Neuronal stem cell (in vitro differentiated cells): ENCODE measurements around the gene FAM13B.

Source experiments
- DNase-seq: peaks from one replicate; pipeline ENCODE4 v3.0.0-alpha.2; 2013; ENCODE audit warnings: low spot score
- H2AFZ ChIP-seq: one replicate; pipeline ENCODE4 v1.6.1; 2013; ENCODE audit warnings: mild to moderate bottlenecking, low read length, inconsistent platforms
- H2AK5ac ChIP-seq: 2 replicates; pipeline ENCODE4 v1.6.1; 2013; ENCODE audit warnings: low read depth, mild to moderate bottlenecking, inconsistent platforms, low read length, moderate library complexity, mixed read lengths
- H2BK120ac ChIP-seq: 2 replicates; pipeline ENCODE4 v1.6.1; 2013; ENCODE audit warnings: low read depth, mild to moderate bottlenecking, inconsistent platforms, low read length, moderate library complexity, mixed read lengths
- H2BK12ac ChIP-seq: one replicate; pipeline ENCODE4 v1.6.1; 2013; ENCODE audit warnings: low read length, inconsistent platforms
- H2BK15ac ChIP-seq: 2 replicates; pipeline ENCODE4 v1.6.1; 2013; ENCODE audit warnings: mild to moderate bottlenecking, low read length, inconsistent platforms, mixed read lengths
- H2BK5ac ChIP-seq: one replicate; pipeline ENCODE4 v1.6.1; 2013; ENCODE audit warnings: inconsistent platforms, mild to moderate bottlenecking, low read length, moderate library complexity
- H3K14ac ChIP-seq: one replicate; pipeline ENCODE4 v1.6.1; 2013; ENCODE audit warnings: low read length, inconsistent platforms
- H3K18ac ChIP-seq: 2 replicates; pipeline ENCODE4 v1.6.1; 2013; ENCODE audit warnings: low read length, inconsistent platforms
- H3K23ac ChIP-seq: 2 replicates; pipeline ENCODE4 v1.6.1; 2013; ENCODE audit warnings: low read depth, mild to moderate bottlenecking, mixed read lengths, low read length, inconsistent platforms; ENCODE audit not compliant: poor library complexity
- H3K27ac ChIP-seq: replicated peaks from 3 replicates; pipeline ENCODE4 v1.5.1; 2013; ENCODE audit warnings: low read length, inconsistent platforms
- H3K27me3 ChIP-seq, 3 experiments: 2 replicates each; pipeline ENCODE4 v1.6.1; 2013; ENCODE audit warnings: low read length in 3 of 3, mild to moderate bottlenecking in 2 of 3, inconsistent platforms in 1 of 3, low read depth in 1 of 3, mixed read lengths in 1 of 3, moderate library complexity in 1 of 3; ENCODE audit not compliant: control insufficient read depth in 3 of 3, insufficient read depth in 3 of 3
- H3K36me3 ChIP-seq, 2 donors: replicated peaks in 1 of 2; 2 replicates each; pipeline ENCODE4 v1.6.1; 2013; ENCODE audit warnings: low read length in 2 of 2; ENCODE audit not compliant: control insufficient read depth in 2 of 2, insufficient read depth in 2 of 2
- H3K4ac ChIP-seq: 2 replicates; pipeline ENCODE4 v1.6.1; 2013; ENCODE audit warnings: inconsistent platforms, mild to moderate bottlenecking, low read length, moderate library complexity
- H3K4me1 ChIP-seq, 2 donors: 1 replicate in 1 of 2; 2 replicates in 1 of 2; pipeline ENCODE4 v1.6.1; 2013; ENCODE audit warnings: low read length in 2 of 2, low read depth in 1 of 2; ENCODE audit not compliant: control insufficient read depth in 2 of 2, insufficient read depth in 1 of 2
- H3K4me2 ChIP-seq: one replicate; pipeline ENCODE4 v1.6.1; 2013; ENCODE audit warnings: mild to moderate bottlenecking, low read length, inconsistent platforms; ENCODE audit not compliant: insufficient read depth, poor library complexity, severe bottlenecking
- H3K4me3 ChIP-seq, 2 donors: 2 replicates each; pipeline ENCODE4 v1.5.1; 2013; ENCODE audit warnings: low read length in 2 of 2, mild to moderate bottlenecking in 2 of 2, inconsistent platforms in 1 of 2, moderate library complexity in 1 of 2
- H3K79me1 ChIP-seq: one replicate; pipeline ENCODE4 v1.6.1; 2013; ENCODE audit warnings: low read depth, mild to moderate bottlenecking, inconsistent platforms, low read length, moderate library complexity
- H3K9ac ChIP-seq: one replicate; pipeline ENCODE4 v1.6.1; 2013; ENCODE audit warnings: mild to moderate bottlenecking, low read depth, low read length, inconsistent platforms; ENCODE audit not compliant: poor library complexity
- H3K9me3 ChIP-seq, 2 donors: replicated peaks in 1 of 2; 2 replicates each; pipeline versions ENCODE3 to v1.6.1; 2013; ENCODE audit warnings: low read length in 2 of 2, mild to moderate bottlenecking in 2 of 2, inconsistent platforms in 1 of 2, low read depth in 1 of 2, mixed read lengths in 1 of 2, moderate library complexity in 1 of 2; ENCODE audit not compliant: control insufficient read depth in 2 of 2, insufficient read depth in 1 of 2
- H4K8ac ChIP-seq: one replicate; pipeline ENCODE4 v1.6.1; 2013; ENCODE audit warnings: low read depth, mild to moderate bottlenecking, inconsistent platforms, low read length, moderate library complexity
- H4K91ac ChIP-seq: one replicate; pipeline ENCODE4 v1.6.1; 2013; ENCODE audit warnings: low read length, low read depth, mild to moderate bottlenecking, inconsistent platforms; ENCODE audit not compliant: poor library complexity
- WGBS, 2 donors: extraction: QIAGEN DNeasy Blood & Tissue Kit; methylation state at CpG; one replicate each; pipeline ENCODE4 v1.1.7; 2013; ENCODE audit warnings: missing lambda C conversion rate in 2 of 2, mixed read lengths in 1 of 2; ENCODE audit not compliant: insufficient read length in 2 of 2, insufficient replicate concordance in 1 of 2; ENCODE audit errors: extremely low coverage in 2 of 2; 5-methylcytosine and 5-hydroxymethylcytosine counted together

FAM13B gene

GRCh38 chr5:138065102-138065501 is 32.2 kb upstream of the FAM13B start:
- no peak for DNase-seq
- WGBS, 2 donors: no CpG with 5 or more reads among the region's 5 CpGs

GRCh38 chr5:138064526-138064925 is 31.6 kb upstream of the FAM13B start:
- no peak for DNase-seq
- Histone ChIP-seq H3K23ac (no peak overlapping the region), H2AFZ (no peak overlapping the region), H3K18ac (peak overlapping the region; percentile 63), H3K14ac (no peak overlapping the region), H3K79me1 (no peaks in the 10 kb centered on the region), H3K4me1 (no peaks in the 10 kb centered on the region), H2BK15ac (no peak overlapping the region), H4K8ac (no peak overlapping the region), H3K27ac (no peak overlapping the region), H3K27me3 (no peaks in the 10 kb centered on the region), H3K9me3 (no peaks in the 10 kb centered on the region), H2BK120ac (no peak overlapping the region), H3K4me3 (no peak overlapping the region), H3K36me3 (no peaks in the 10 kb centered on the region), H3K4ac (no peak overlapping the region), H2BK5ac (no peak overlapping the region), H3K9ac (no peak overlapping the region), H4K91ac (no peak overlapping the region), H2BK12ac (no peak overlapping the region), H3K4me2 (no peak overlapping the region), H2AK5ac (no peak overlapping the region)

More at GRCh38 chr5:138065102-138065501, 32.2 kb upstream of the FAM13B start:
- H2BK5ac ChIP-seq: no peak overlapping the region
- H2BK12ac ChIP-seq: no peak overlapping the region
- H3K79me1 ChIP-seq: no peaks in the 10 kb centered on the region
- H4K91ac ChIP-seq: no peak overlapping the region
- H2AFZ ChIP-seq: no peak overlapping the region
- H3K36me3 ChIP-seq: no peaks in the 10 kb centered on the region
- H3K27ac ChIP-seq: no peak overlapping the region
- no peak overlapping the region for H3K23ac ChIP-seq
- H3K4me1 ChIP-seq: no peaks in the 10 kb centered on the region
- H3K27me3 ChIP-seq: no peaks in the 10 kb centered on the region
- no peaks in the 10 kb centered on the region for H3K9me3 ChIP-seq
- no peak overlapping the region for H3K4me2 ChIP-seq
- H3K4me3 ChIP-seq: no peak overlapping the region
- H4K8ac ChIP-seq: no peak overlapping the region
- H2BK15ac ChIP-seq: no peak overlapping the region
- no peak overlapping the region for H3K18ac ChIP-seq
- no peak overlapping the region for H2AK5ac ChIP-seq
- no peak overlapping the region for H3K4ac ChIP-seq
- H2BK120ac ChIP-seq: no peak overlapping the region
- no peak overlapping the region for H3K9ac ChIP-seq
- no peak overlapping the region for H3K14ac ChIP-seq

- Histone ChIP-seq H4K91ac (no peak overlapping the region), H3K79me1 (no peaks in the 10 kb centered on the region), H3K18ac (no peak overlapping the region), H3K23ac (no peak overlapping the region), H3K9ac (no peak overlapping the region), H2AK5ac (no peak overlapping the region), H3K27me3 (peaks cover 0 to 6% (median 0%) of the 10 kb centered on the region in 3 experiments), H2BK12ac (no peak overlapping the region), H2BK15ac (no peak overlapping the region), H2BK120ac (no peak overlapping the region), H3K4me3 (peak overlapping the region; percentile 17 to 39), H3K9me3 (no peaks in the 10 kb centered on the region), H3K4me1 (peaks cover 0 to 2% of the 10 kb centered on the region in 2 donors), H3K27ac (no peak overlapping the region), H3K4me2 (peak overlapping the region; percentile 41), H2AFZ (peak overlapping the region; percentile 83), H3K4ac (no peak overlapping the region), H3K14ac (no peak overlapping the region), H2BK5ac (no peak overlapping the region), H4K8ac (no peak overlapping the region), H3K36me3 (no peaks in the 10 kb centered on the region)
- no CpG with 5 or more reads among the region's 13 CpGs for WGBS, 2 donors
- peak; percentile 23 for DNase-seq
Observed at GRCh38 chr5:138054847-138055558, 22.1 kb upstream of the FAM13B start.

- H3K79me1 ChIP-seq: no peaks in the 10 kb centered on the region
- peaks cover 0 to 2% of the 10 kb centered on the region in 2 donors for H3K4me1 ChIP-seq
- H4K8ac ChIP-seq: no peak overlapping the region
- no peak overlapping the region for H4K91ac ChIP-seq
- no peak overlapping the region for H3K4me3 ChIP-seq
- no peak overlapping the region for H2BK15ac ChIP-seq
- peak overlapping the region; percentile 83 for H2AFZ ChIP-seq
- H3K4me2 ChIP-seq: no peak overlapping the region
- H2BK12ac ChIP-seq: no peak overlapping the region
- H3K27ac ChIP-seq: no peak overlapping the region
- H3K9ac ChIP-seq: no peak overlapping the region
- no peak overlapping the region for H3K14ac ChIP-seq
- H3K23ac ChIP-seq: no peak overlapping the region
- WGBS, 2 donors: no CpG with 5 or more reads among the region's 3 CpGs
- H2BK120ac ChIP-seq: no peak overlapping the region
- peaks cover 0 to 6% (median 0%) of the 10 kb centered on the region in 3 experiments for H3K27me3 ChIP-seq
- no peak overlapping the region for H3K18ac ChIP-seq
- DNase-seq: no peak
- no peaks in the 10 kb centered on the region for H3K9me3 ChIP-seq
- no peak overlapping the region for H2AK5ac ChIP-seq
- no peak overlapping the region for H3K4ac ChIP-seq
- H2BK5ac ChIP-seq: no peak overlapping the region
- H3K36me3 ChIP-seq: no peaks in the 10 kb centered on the region
Observed at GRCh38 chr5:138054206-138054605, 21.3 kb upstream of the FAM13B start.
